ENCODE measurements around the gene PLSCR5. TPM values are rescaled to one million over a fixed set of nuclear protein-coding genes. Genes with fewer than 3 reads are reported as not detected.

PLSCR5 gene
- total RNA-seq, 6 experiments from 2014 or later = not detected

GRCh38 chr3:146625186-146625775 is 20.1 kb upstream of the PLSCR5 start:
- WGBS (ENCODE audit: insufficient coverage, low coverage, low lambda C conversion rate, missing lambda C conversion rate) = 35% methylated on average over 3 of the region's 3 CpGs
- H3K27me3 ChIP-seq = no peaks in the 10 kb centered on the region
- no peaks in the 10 kb centered on the region for H3K36me3 ChIP-seq
- intact Hi-C loops (cut with DNase I) = no loop called here
- peak; percentile 78 to 97 (median 90) for ATAC-seq
- DNase-seq = no peak
- H3K4me3 ChIP-seq = peak overlapping the region; percentile 7 to 43 (median 36)
- H3K9me3 ChIP-seq = no peaks in the 10 kb centered on the region
- no peak for TF ChIP-seq CTCF (IDR thresholded peaks at IDR 0.05)
- TF ChIP-seq POLR2A (IDR thresholded peaks at IDR 0.05) = no peak
- H3K27ac ChIP-seq = peak overlapping the region in 1 of 3 donors; percentile 58
- no peaks in the 10 kb centered on the region for H3K4me1 ChIP-seq

- intact Hi-C loops (cut with DNase I) = no loop called here
- H3K9me3 ChIP-seq = no peaks in the 10 kb centered on the region
- DNase-seq (no peak), ATAC-seq (no peak)
- no peak overlapping the region for H3K4me3 ChIP-seq
- H3K27ac ChIP-seq = no peak overlapping the region
- H3K27me3 ChIP-seq = no peaks in the 10 kb centered on the region
- no peaks in the 10 kb centered on the region for H3K4me1 ChIP-seq
- TF ChIP-seq POLR2A (IDR thresholded peaks at IDR 0.05) = no peak
- no peak for TF ChIP-seq CTCF (IDR thresholded peaks at IDR 0.05)
- no peaks in the 10 kb centered on the region for H3K36me3 ChIP-seq
These were observed 16.6 kb upstream of the PLSCR5 start for GRCh38 chr3:146621723-146622122.

GRCh38 chr3:146612015-146612414 is 6.9 kb upstream of the PLSCR5 start:
- no peaks in the 10 kb centered on the region for H3K27me3 ChIP-seq
- intact Hi-C loops (cut with DNase I) = no loop called here
- no peaks in the 10 kb centered on the region for H3K36me3 ChIP-seq
- no peak overlapping the region for H3K27ac ChIP-seq
- no peak overlapping the region for H3K4me3 ChIP-seq
- no peaks in the 10 kb centered on the region for H3K9me3 ChIP-seq
- no peaks in the 10 kb centered on the region for H3K4me1 ChIP-seq
- ATAC-seq = no peak
- no peak for DNase-seq
- 81% methylated on average over 2 of the region's 2 CpGs for WGBS (ENCODE audit: insufficient coverage, low coverage, low lambda C conversion rate, missing lambda C conversion rate)
- TF ChIP-seq CTCF (IDR thresholded peaks at IDR 0.05) (no peak), POLR2A (IDR thresholded peaks at IDR 0.05) (no peak)

GRCh38 chr3:146611096-146611495 is 6.0 kb upstream of the PLSCR5 start:
- no peak for TF ChIP-seq CTCF (IDR thresholded peaks at IDR 0.05)
- TF ChIP-seq POLR2A (IDR thresholded peaks at IDR 0.05) = no peak
- WGBS (ENCODE audit: insufficient coverage, low coverage, low lambda C conversion rate, missing lambda C conversion rate) = 34% methylated on average over 3 of the region's 3 CpGs
- no peak for ATAC-seq

GRCh38 chr3:146598535-146598934 is 6.6 kb downstream of the PLSCR5 start:
- Histone ChIP-seq H3K27me3 (no peaks in the 10 kb centered on the region), H3K9me3 (no peaks in the 10 kb centered on the region), H3K4me1 (no peaks in the 10 kb centered on the region), H3K27ac (no peak overlapping the region), H3K36me3 (no peaks in the 10 kb centered on the region), H3K4me3 (no peak overlapping the region)
- no peak for ATAC-seq
- no peak for TF ChIP-seq POLR2A (IDR thresholded peaks at IDR 0.05)
- TF ChIP-seq CTCF (IDR thresholded peaks at IDR 0.05) = no peak
- no peak for DNase-seq
- intact Hi-C loops (cut with DNase I) = no loop called here
- 92% methylated on average over 3 of the region's 3 CpGs for WGBS (ENCODE audit: insufficient coverage, low coverage, low lambda C conversion rate, missing lambda C conversion rate)

More at GRCh38 chr3:146611096-146611495, 6.0 kb upstream of the PLSCR5 start:
- no peaks in the 10 kb centered on the region for H3K27me3 ChIP-seq
- H3K4me3 ChIP-seq = no peak overlapping the region
- DNase-seq = no peak
- no peaks in the 10 kb centered on the region for H3K36me3 ChIP-seq
- no peaks in the 10 kb centered on the region for H3K4me1 ChIP-seq
- intact Hi-C loops (cut with DNase I) = no loop called here
- no peaks in the 10 kb centered on the region for H3K9me3 ChIP-seq
- no peak overlapping the region for H3K27ac ChIP-seq
